Calu3 (cell line): Measurements from ENCODE around the gene ZBTB40. TPM values are rescaled to one million over a fixed set of nuclear protein-coding genes. Genes with fewer than 3 reads are reported as not detected.

Experiments used
- BruUV-seq: library from RNA; stranded (reverse); fragments of 400-500 nt; replicated peaks from 2 replicates; lab custom pipeline; 2021; lab: Mats Ljungman, UMichigan
- CTCF ChIA-PET: fragments of 300-600 bp; sonication (Branson Sonifier 250); formaldehyde crosslinking; loops from one replicate; lab custom pipeline; 2022; ENCODE audit warnings: antibody characterized with exemption; lab: Charles Lee
- DNase-seq: peaks from one replicate; pipeline ENCODE4 v3.0.0; 2022
- H3K27ac Mint-ChIP-seq: one replicate; pipeline ENCODE4 v1.8.0; 2022; ENCODE audit warnings: mixed read lengths; ENCODE audit not compliant: unreplicated experiment
- H3K27me3 Mint-ChIP-seq: one replicate; pipeline ENCODE4 v1.8.0; 2022; ENCODE audit warnings: mixed read lengths; ENCODE audit not compliant: unreplicated experiment
- H3K36me3 Mint-ChIP-seq: one replicate; pipeline ENCODE4 v1.8.0; 2022; ENCODE audit warnings: mild to moderate bottlenecking, moderate library complexity, mixed read lengths; ENCODE audit not compliant: insufficient read depth, unreplicated experiment
- H3K4me1 Mint-ChIP-seq: one replicate; pipeline ENCODE4 v1.8.0; 2022; ENCODE audit warnings: mild to moderate bottlenecking, low read depth, mixed read lengths; ENCODE audit not compliant: unreplicated experiment
- H3K4me3 Mint-ChIP-seq: one replicate; pipeline ENCODE4 v1.8.0; 2022; ENCODE audit warnings: mild to moderate bottlenecking, low read depth, moderate library complexity, mixed read lengths; ENCODE audit not compliant: unreplicated experiment
- H3K9me3 Mint-ChIP-seq: one replicate; pipeline ENCODE4 v1.8.0; 2022; ENCODE audit warnings: low read depth, mixed read lengths; ENCODE audit not compliant: unreplicated experiment
- CTCF ChIP-seq: fragments of 200-600 bp; IDR thresholded peaks from one replicate; pipeline ENCODE4 v1.8.0; 2022; ENCODE audit warnings: antibody characterized with exemption; ENCODE audit not compliant: unreplicated experiment
- intact Hi-C: fragments of 100-400 bp; cut with micrococcal nuclease; formaldehyde crosslinking; loops from one replicate; pipeline ENCODE4 v1.10.0; 2022; ENCODE audit not compliant: unreplicated experiment
- total RNA-seq: library from RNA; stranded (reverse); gene quantifications from 2 replicates; pipeline ENCODE4 v1.2.3, GENCODE V29; 2022

Gene ZBTB40
- total RNA-seq, 1 experiment from 2014 or later: 18.7 TPM

- no peaks in the 10 kb centered on the region for H3K9me3 Mint-ChIP-seq
- peaks cover 2% of the 10 kb centered on the region for H3K4me1 Mint-ChIP-seq
- no peaks in the 10 kb centered on the region for H3K27me3 Mint-ChIP-seq
- TF ChIP-seq CTCF: no peak
- CTCF ChIA-PET: no interaction called here
- no peaks in the 10 kb centered on the region for H3K36me3 Mint-ChIP-seq
- DNase-seq: no peak
- no peak overlapping the region for H3K4me3 Mint-ChIP-seq
- no peak overlapping the region for H3K27ac Mint-ChIP-seq
- BruUV-seq: no TSS peak
- intact Hi-C loops: no loop called here
Measured at GRCh38 chr1:22470227-22470626, 18.6 kb downstream of the ZBTB40 start.

GRCh38 chr1:22471078-22471477 lies 19.4 kb downstream of the ZBTB40 start:
- no peak for DNase-seq
- TF ChIP-seq CTCF: no peak
- intact Hi-C loops: no loop called here
- Mint-ChIP-seq H3K9me3 (no peaks in the 10 kb centered on the region), H3K27ac (no peak overlapping the region), H3K4me1 (peaks cover 9% of the 10 kb centered on the region), H3K4me3 (no peak overlapping the region), H3K27me3 (no peaks in the 10 kb centered on the region), H3K36me3 (no peaks in the 10 kb centered on the region)
- no TSS peak for BruUV-seq
- CTCF ChIA-PET: no interaction called here

GRCh38 chr1:22471610-22472009 lies 20.0 kb downstream of the ZBTB40 start:
- CTCF ChIA-PET: no interaction called here
- H3K4me3 Mint-ChIP-seq: no peak overlapping the region
- H3K27me3 Mint-ChIP-seq: no peaks in the 10 kb centered on the region
- H3K36me3 Mint-ChIP-seq: no peaks in the 10 kb centered on the region
- DNase-seq: no peak
- no peaks in the 10 kb centered on the region for H3K9me3 Mint-ChIP-seq
- no peak overlapping the region for H3K27ac Mint-ChIP-seq
- BruUV-seq: no TSS peak
- peaks cover 9% of the 10 kb centered on the region for H3K4me1 Mint-ChIP-seq
- intact Hi-C loops: no loop called here
- no peak for TF ChIP-seq CTCF

GRCh38 chr1:22472596-22472995 lies 20.9 kb downstream of the ZBTB40 start:
- DNase-seq: no peak
- intact Hi-C loops: no loop called here
- no peaks in the 10 kb centered on the region for H3K27me3 Mint-ChIP-seq
- peaks cover 9% of the 10 kb centered on the region for H3K4me1 Mint-ChIP-seq
- H3K36me3 Mint-ChIP-seq: no peaks in the 10 kb centered on the region
- no TSS peak for BruUV-seq
- H3K27ac Mint-ChIP-seq: no peak overlapping the region
- H3K4me3 Mint-ChIP-seq: no peak overlapping the region
- no peak for TF ChIP-seq CTCF
- H3K9me3 Mint-ChIP-seq: no peaks in the 10 kb centered on the region
- CTCF ChIA-PET: no interaction called here
